Central memory CD8-positive, alpha-beta T cell (primary cell): Measurements from ENCODE around the gene MLLT10.

Experiments used
- ATAC-seq: fragments of 150-1000 bp; cut with Tn5 transposase; replicated peaks from 2 replicates; pipeline ENCODE4 v1.10.0; 2022; ENCODE audit warnings: mild to moderate bottlenecking, moderate FRiP score, moderate number of reproducible peaks; ENCODE audit not compliant: poor library complexity, severe bottlenecking; ENCODE audit errors: extremely low read depth
- DNase-seq, 2 donors: peaks; one replicate each; pipeline ENCODE4 v3.0.0; 2021; ENCODE audit warnings: low spot score in 2 of 2
- H3K27ac Mint-ChIP-seq: one replicate; pipeline ENCODE4 v1.8.0; 2022; ENCODE audit warnings: low read depth, mild to moderate bottlenecking, moderate library complexity, mixed read lengths
- H3K27me3 Mint-ChIP-seq: one replicate; pipeline ENCODE4 v1.8.0; 2022; ENCODE audit warnings: mixed read lengths
- H3K36me3 Mint-ChIP-seq: one replicate; pipeline ENCODE4 v1.8.0; 2022; ENCODE audit warnings: mild to moderate bottlenecking, moderate library complexity, mixed read lengths; ENCODE audit not compliant: insufficient read depth
- H3K4me1 Mint-ChIP-seq: one replicate; pipeline ENCODE4 v1.8.0; 2022; ENCODE audit warnings: mixed read lengths
- H3K4me3 Mint-ChIP-seq: one replicate; pipeline ENCODE4 v1.8.0; 2022; ENCODE audit warnings: mild to moderate bottlenecking, moderate library complexity, mixed read lengths
- H3K9me3 Mint-ChIP-seq: one replicate; pipeline ENCODE4 v1.8.0; 2022; ENCODE audit warnings: mixed read lengths

MLLT10 gene

GRCh38 chr10:21496343-21497176 lies 37.5 kb upstream of the MLLT10 start:
- Mint-ChIP-seq H3K9me3 (no peaks in the 10 kb centered on the region), H3K36me3 (peaks cover 3% of the 10 kb centered on the region), H3K4me3 (peak overlapping the region; percentile 83), H3K4me1 (peaks cover 17% of the 10 kb centered on the region), H3K27me3 (peaks cover 62% of the 10 kb centered on the region), H3K27ac (no peak overlapping the region)
- DNase-seq (peak in 1 of 2 donors; percentile 46), ATAC-seq (peak; percentile 59)

- Mint-ChIP-seq H3K4me1 (peaks cover 17% of the 10 kb centered on the region), H3K4me3 (peak overlapping the region; percentile 83), H3K36me3 (peaks cover 3% of the 10 kb centered on the region), H3K9me3 (no peaks in the 10 kb centered on the region), H3K27me3 (peaks cover 62% of the 10 kb centered on the region), H3K27ac (no peak overlapping the region)
- ATAC-seq (no peak), DNase-seq (no peak)
Measured at GRCh38 chr10:21497177-21497807, 36.7 kb upstream of the MLLT10 start.

GRCh38 chr10:21498377-21498776 lies 35.7 kb upstream of the MLLT10 start:
- Mint-ChIP-seq H3K27ac (no peak overlapping the region), H3K36me3 (peaks cover 3% of the 10 kb centered on the region), H3K4me3 (peak overlapping the region; percentile 83), H3K9me3 (no peaks in the 10 kb centered on the region), H3K27me3 (peaks cover 67% of the 10 kb centered on the region), H3K4me1 (peaks cover 17% of the 10 kb centered on the region)
- ATAC-seq, result no peak
- DNase-seq, result no peak

GRCh38 chr10:21498986-21499385 lies 35.0 kb upstream of the MLLT10 start:
- H3K27ac Mint-ChIP-seq, result no peak overlapping the region
- H3K27me3 Mint-ChIP-seq, result peaks cover 66% of the 10 kb centered on the region
- H3K4me3 Mint-ChIP-seq, result no peak overlapping the region

DNA sequence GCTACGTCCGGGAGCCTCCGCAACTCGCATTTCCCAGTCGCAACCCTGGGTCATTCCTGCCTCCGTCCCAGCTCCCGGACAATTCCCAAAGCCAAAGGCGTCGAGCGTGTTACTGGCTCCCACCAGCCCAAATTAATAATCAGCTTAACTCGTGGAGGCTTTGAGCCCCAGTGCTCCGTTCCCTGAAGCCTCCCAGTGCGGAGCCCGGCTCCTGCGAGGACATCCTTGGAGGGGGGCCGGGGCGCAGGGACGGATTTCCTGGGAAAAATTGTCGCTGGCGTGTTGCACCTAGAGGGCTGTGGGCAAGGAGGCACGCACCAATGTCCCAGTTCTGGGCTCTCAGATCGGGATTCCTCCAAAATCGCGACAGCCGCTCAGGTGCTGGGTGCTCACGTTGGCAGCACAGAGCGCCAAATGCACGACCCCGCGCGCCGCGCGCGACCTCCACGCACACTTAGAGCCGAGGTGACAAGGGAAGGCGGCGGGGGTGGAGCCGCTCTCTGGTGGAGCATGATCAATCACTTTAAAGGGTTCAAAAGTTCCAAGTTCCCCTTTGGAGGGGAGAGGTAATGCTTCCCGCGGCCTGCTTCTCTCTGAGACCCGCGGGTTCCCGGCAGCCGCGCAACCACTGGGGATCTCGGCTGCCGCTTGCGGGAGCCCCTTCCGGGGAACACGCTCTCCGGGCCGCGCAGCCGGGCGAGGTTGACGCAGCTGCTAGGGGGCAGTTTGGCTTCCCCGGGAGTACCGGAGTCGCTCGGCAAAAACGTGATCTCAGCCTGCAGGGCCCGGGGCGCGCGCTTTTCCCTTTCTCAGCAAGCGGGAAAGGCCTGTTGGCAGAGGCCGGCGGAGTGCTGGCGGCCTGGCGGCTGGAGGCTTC lies 34.1 kb upstream of the MLLT10 start:
- no peak overlapping the region for H3K27ac Mint-ChIP-seq
- DNase-seq (no peak), ATAC-seq (no peak)
- H3K4me1 Mint-ChIP-seq, result peaks cover 12% of the 10 kb centered on the region
- no peaks in the 10 kb centered on the region for H3K9me3 Mint-ChIP-seq
- H3K36me3 Mint-ChIP-seq, result peaks cover 2% of the 10 kb centered on the region
- H3K4me3 Mint-ChIP-seq, result no peak overlapping the region
- H3K27me3 Mint-ChIP-seq, result peaks cover 60% of the 10 kb centered on the region

More at GRCh38 chr10:21498986-21499385, 35.0 kb upstream of the MLLT10 start:
- Mint-ChIP-seq H3K9me3 (no peaks in the 10 kb centered on the region), H3K36me3 (peaks cover 2% of the 10 kb centered on the region), H3K4me1 (peaks cover 16% of the 10 kb centered on the region)
- no peak for ATAC-seq
- DNase-seq, result no peak

GRCh38 chr10:21500578-21500910 lies 33.5 kb upstream of the MLLT10 start:
- Mint-ChIP-seq H3K9me3 (no peaks in the 10 kb centered on the region), H3K4me3 (no peak overlapping the region), H3K36me3 (peaks cover 2% of the 10 kb centered on the region), H3K4me1 (peaks cover 5% of the 10 kb centered on the region), H3K27ac (no peak overlapping the region), H3K27me3 (peaks cover 54% of the 10 kb centered on the region)
- DNase-seq (no peak), ATAC-seq (no peak)

DNA sequence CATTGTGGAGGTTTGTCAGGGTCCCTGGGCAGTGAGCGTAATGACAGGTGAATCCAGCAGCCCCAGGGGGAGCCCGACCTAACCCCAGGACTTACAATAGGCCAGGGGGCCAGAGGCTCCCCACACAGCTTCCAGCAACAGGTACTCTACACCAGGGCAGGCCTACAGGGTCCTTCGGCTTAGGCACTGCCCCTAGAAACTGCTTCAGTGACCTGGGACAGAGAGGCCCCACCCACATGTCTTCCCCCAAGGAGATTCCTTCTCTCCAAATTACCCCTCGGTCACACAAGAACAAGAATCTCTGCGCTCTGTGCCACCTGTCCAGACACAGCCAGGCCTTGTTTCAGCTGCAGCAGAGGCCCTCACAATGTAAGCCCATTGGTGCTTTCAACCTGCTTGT lies 32.9 kb upstream of the MLLT10 start:
- DNase-seq (no peak), ATAC-seq (no peak)
- Mint-ChIP-seq H3K27me3 (peaks cover 59% of the 10 kb centered on the region), H3K27ac (no peak overlapping the region), H3K4me1 (peaks cover 5% of the 10 kb centered on the region), H3K9me3 (no peaks in the 10 kb centered on the region), H3K36me3 (peaks cover 2% of the 10 kb centered on the region), H3K4me3 (no peak overlapping the region)

- Mint-ChIP-seq H3K4me1 (peaks cover under 1% of the 10 kb centered on the region), H3K27me3 (peaks cover 67% of the 10 kb centered on the region), H3K9me3 (no peaks in the 10 kb centered on the region), H3K4me3 (no peak overlapping the region), H3K27ac (no peak overlapping the region), H3K36me3 (peaks cover 2% of the 10 kb centered on the region)
- ATAC-seq (no peak), DNase-seq (no peak)
Measured at GRCh38 chr10:21501731-21502347, 32.2 kb upstream of the MLLT10 start.

- Mint-ChIP-seq H3K27ac (no peak overlapping the region), H3K4me1 (no peaks in the 10 kb centered on the region), H3K36me3 (peaks cover 2% of the 10 kb centered on the region), H3K9me3 (no peaks in the 10 kb centered on the region), H3K4me3 (no peak overlapping the region), H3K27me3 (peaks cover 68% of the 10 kb centered on the region)
- ATAC-seq (no peak), DNase-seq (no peak)
Measured at GRCh38 chr10:21502348-21502740, 31.7 kb upstream of the MLLT10 start.

DNA sequence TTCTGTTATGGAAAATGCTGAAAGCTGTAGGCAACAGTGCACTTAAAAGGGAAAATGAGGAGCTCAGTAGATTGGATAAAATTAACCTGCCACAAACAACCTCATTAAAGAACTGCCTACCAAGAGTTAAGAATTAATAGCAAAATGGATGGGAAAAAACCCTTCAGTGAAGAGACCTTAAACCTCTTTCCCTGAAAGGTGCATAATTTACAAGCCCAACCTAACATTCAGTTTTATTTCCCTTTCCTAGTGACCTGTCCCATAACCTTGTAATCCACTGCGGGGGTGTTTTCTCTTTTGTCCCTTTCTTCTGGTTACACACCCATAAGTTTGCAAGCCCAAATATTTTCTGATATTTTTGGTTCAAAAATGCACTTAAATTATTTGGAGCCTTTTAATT lies 30.5 kb upstream of the MLLT10 start:
- H3K27ac Mint-ChIP-seq, result no peak overlapping the region
- DNase-seq, result no peak
- peaks cover 2% of the 10 kb centered on the region for H3K36me3 Mint-ChIP-seq
- H3K4me1 Mint-ChIP-seq, result no peaks in the 10 kb centered on the region
- H3K27me3 Mint-ChIP-seq, result peaks cover 68% of the 10 kb centered on the region
- no peaks in the 10 kb centered on the region for H3K9me3 Mint-ChIP-seq
- no peak overlapping the region for H3K4me3 Mint-ChIP-seq
- no peak for ATAC-seq

- peaks cover 63% of the 10 kb centered on the region for H3K27me3 Mint-ChIP-seq
- no peaks in the 10 kb centered on the region for H3K9me3 Mint-ChIP-seq
- ATAC-seq, result no peak
- H3K4me1 Mint-ChIP-seq, result no peaks in the 10 kb centered on the region
- H3K4me3 Mint-ChIP-seq, result no peak overlapping the region
- no peak overlapping the region for H3K27ac Mint-ChIP-seq
- DNase-seq, result no peak
- no peaks in the 10 kb centered on the region for H3K36me3 Mint-ChIP-seq
Measured at GRCh38 chr10:21505711-21506278, 28.2 kb upstream of the MLLT10 start.

GRCh38 chr10:21506351-21506750 lies 27.7 kb upstream of the MLLT10 start:
- no peaks in the 10 kb centered on the region for H3K36me3 Mint-ChIP-seq
- no peak overlapping the region for H3K27ac Mint-ChIP-seq
- no peaks in the 10 kb centered on the region for H3K9me3 Mint-ChIP-seq
- no peak overlapping the region for H3K4me3 Mint-ChIP-seq
- H3K4me1 Mint-ChIP-seq, result no peaks in the 10 kb centered on the region
- ATAC-seq, result no peak
- peaks cover 59% of the 10 kb centered on the region for H3K27me3 Mint-ChIP-seq
- no peak for DNase-seq
